CD4-positive, alpha-beta T cell treated with Interleukin-17A for 4 hours (primary cell): ENCODE measurements around the gene CNTN4.

Source experiments
- DNase-seq: peaks from one replicate; pipeline ENCODE4 v3.0.0-alpha.2; 2020; ENCODE audit warnings: mixed read lengths

The CNTN4 gene

DNA sequence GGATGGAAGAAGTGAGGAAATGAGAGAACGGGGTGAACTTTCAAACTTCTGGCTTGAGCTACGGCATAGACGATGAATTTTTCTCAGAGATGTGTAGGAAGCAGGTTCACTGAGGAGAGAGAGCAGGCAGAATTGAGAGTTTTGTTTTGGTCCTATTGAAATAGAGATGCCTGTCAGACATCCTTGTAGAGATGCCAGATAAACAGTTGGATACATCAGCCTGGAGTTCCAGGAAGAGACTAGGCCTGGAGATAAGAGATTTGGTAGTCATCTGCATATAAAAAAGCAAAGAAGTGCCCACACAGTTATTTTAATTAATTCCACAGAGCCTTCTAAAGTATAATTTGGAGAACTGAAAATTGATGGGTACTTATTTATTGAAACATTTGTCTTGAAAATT is 515.9 kb downstream of the CNTN4 start:
- DNase-seq, result no peak

DNA sequence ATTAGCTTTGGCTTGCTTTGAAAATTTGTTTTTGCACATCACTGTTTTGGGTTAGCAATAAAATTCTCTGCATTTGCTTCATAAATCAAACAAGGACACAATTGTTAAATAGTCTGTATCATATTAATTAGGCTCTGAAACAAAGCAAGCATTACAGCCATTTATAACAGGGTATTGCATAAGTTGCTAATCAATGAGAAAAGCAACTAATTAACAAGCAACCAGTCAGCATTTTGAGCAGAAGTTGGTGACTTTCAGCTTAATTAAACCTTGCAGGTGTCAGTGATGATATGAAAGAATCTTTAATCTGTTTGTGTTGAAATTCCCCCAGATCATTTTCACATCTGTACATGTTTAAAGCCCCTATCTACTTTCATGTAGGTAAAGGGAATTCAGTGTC is 516.4 kb downstream of the CNTN4 start:
- DNase-seq, result no peak

GRCh38 chr3:2623436-2623835 is 524.8 kb downstream of the CNTN4 start:
- no peak for DNase-seq

GRCh38 chr3:2628117-2628516 is 529.5 kb downstream of the CNTN4 start:
- no peak for DNase-seq

DNA sequence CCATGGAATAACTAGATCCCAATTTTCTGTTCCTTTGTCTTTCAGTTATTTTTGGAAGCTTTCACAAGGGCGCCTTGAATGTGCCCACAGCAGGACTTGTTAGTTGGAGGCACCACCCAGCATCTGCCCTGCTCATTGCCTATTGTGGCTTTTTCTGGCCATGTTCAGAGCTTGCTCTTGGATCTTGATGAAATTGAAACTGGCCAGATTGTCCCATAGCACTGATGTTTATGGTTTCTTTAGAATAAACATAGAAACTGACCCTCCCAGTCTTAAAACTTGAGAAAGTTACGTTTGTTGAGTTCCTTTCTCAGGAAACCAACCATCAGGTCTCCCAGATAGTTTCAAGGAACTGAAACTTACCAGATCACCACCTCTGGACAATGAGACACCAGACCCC is 536.8 kb downstream of the CNTN4 start:
- DNase-seq, result no peak

GRCh38 chr3:2643606-2644005 is 544.9 kb downstream of the CNTN4 start:
- DNase-seq, result no peak

GRCh38 chr3:2645001-2645400 is 546.3 kb downstream of the CNTN4 start:
- DNase-seq, result no peak

GRCh38 chr3:2650746-2651145 is 552.1 kb downstream of the CNTN4 start:
- no peak for DNase-seq

DNA sequence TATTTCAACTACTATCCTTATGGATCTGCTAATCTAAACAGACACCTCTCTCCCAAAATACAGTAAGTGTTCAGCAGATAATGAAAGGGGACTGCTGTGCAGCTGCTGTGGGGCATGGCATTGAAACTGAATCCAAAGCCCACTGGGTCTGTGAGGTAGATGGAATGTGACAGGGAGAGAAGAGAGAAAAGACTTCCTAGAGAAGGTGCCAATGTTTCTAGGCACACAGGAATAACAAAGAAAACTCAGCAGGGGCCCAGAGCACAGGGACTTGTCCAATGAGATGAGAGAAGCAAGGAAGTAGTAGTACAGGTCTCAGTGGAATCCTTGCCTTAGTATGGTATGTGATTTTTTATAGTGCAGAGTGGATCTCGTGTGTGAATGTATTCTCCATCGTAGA is 553.7 kb downstream of the CNTN4 start:
- no peak for DNase-seq

DNA sequence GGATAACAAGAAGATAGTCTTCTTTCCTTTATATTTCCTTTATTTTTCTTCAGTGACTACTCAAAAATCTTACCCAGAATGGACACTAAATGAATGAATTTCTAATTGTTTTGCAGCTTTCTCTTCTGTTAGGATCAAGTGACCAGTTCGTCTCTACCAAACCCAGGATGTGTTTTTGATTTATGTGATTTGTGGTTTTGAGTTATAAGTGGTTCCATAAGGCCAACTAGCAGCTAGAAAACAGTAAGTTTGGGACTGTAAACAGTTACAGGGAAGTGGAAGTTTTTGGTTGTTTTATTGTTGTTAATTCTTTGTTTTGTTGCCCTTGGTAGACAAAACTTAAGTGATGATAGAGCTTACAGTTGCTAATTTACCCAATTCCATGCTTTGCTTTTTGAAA is 555.0 kb downstream of the CNTN4 start:
- DNase-seq, result no peak

DNA sequence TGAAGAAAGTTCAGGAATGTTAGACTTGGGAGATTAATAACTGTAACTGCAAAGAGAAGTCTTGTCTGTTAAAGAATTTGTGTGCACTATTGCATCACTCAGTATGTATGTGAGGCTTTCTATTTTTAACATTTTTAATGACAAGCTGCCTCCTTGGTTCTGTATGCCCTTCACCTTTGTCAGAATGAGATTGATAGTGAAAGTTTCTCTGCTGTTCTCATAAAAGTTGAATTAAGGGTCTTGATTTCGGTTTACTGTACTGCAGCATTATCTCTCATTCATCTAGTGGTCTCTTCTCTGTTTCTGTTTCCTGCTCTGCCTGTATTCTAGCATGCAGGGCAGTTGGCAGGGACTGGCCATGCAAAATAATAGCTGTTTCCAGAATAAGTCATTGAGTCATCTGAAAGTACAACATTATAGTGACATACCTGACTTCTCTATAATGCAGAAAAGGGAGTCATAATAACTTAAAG is 556.6 kb downstream of the CNTN4 start:
- DNase-seq, result no peak

DNA sequence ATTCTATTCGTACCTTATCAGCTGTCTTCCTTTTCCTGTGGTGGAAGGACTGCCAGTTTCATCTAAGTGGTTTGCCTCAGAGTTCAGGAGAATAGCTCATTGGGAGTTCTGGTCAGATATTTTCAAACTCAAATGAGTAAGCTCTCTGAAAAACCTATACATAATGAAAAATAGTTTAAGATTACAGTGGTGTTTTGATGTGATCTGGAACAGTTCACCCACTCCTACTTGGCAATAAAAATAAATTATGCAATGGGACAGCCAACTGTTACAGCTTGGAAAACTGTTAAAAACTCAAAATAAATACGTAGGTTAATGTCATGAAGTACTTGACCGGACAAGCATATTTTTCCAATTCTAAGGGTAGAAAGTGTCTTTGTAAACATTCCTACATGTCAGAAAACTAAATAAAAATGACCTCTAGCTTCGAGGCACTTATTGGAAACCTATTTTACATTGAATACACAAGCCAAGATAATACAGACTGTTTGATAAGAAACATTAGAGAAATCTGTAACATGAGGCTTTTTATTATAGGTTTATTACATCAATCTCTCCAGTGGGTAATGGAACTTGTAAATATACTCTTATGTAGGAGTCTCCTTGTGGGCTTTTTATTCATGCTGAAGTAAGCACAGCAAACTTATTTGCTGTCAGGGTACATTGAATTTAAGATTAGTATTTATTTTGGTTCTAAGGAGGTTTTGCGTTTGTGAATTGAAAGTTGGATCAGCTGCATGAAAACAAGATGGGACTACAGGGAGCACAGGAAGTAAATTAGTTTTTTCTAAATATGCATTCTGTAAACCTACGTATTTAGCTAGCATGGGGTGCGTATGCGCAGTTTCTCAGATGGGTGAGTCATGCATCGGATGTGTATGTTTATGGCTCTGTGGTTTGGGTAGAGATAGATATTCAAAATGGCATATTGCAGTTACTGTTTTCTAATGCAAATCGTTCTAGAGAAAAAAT is 558.4 kb downstream of the CNTN4 start:
- no peak for DNase-seq

GRCh38 chr3:2657971-2658370 is 559.3 kb downstream of the CNTN4 start:
- no peak for DNase-seq

- no peak for DNase-seq
Observed at GRCh38 chr3:2659896-2660295, 561.2 kb downstream of the CNTN4 start.

GRCh38 chr3:2661078-2661477 is 562.4 kb downstream of the CNTN4 start:
- no peak for DNase-seq

DNA sequence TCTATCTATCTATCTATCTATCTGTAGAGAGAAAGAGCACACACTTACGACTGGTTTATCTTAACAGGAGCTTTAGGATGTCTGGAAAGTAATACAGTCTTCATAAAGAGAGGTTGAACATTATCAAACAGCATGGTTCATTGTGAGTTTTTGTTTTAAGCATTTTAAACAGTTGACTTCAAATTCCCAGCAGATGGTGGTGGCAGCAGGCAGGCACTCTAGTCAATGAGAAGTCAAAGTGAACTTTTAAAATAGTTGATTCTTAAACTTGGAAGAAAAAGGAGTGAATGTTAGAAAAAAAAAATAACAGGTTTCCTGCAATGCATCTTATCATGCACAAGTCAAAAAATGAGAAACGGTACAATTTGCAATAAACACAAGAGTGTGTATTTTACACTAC is 578.8 kb downstream of the CNTN4 start:
- no peak for DNase-seq

DNA sequence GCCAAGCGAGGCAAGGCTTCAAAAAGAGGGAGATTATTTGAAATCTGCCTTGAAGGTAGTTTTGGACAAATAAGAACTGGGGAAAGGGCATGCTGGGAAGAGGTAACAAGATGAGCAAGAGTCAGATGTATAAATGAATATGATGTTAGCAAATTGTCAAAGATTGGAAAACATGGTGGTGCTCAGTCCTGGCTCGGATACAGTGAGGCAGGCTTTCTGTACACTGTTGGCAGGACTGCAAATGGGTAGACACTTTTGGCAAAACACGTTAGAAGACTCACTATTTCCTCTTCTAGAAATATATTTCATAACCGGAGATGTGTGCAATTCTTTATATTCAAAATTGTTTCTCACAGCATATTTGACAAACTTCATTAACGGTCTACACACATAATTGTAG is 581.6 kb downstream of the CNTN4 start:
- no peak for DNase-seq

- DNase-seq, result no peak
Observed at GRCh38 chr3:2684046-2684445, 585.4 kb downstream of the CNTN4 start.

- no peak for DNase-seq
Observed at GRCh38 chr3:2686816-2687502, 588.3 kb downstream of the CNTN4 start.

- DNase-seq, result no peak
Observed at GRCh38 chr3:2697589-2697988, 598.9 kb downstream of the CNTN4 start.

DNA sequence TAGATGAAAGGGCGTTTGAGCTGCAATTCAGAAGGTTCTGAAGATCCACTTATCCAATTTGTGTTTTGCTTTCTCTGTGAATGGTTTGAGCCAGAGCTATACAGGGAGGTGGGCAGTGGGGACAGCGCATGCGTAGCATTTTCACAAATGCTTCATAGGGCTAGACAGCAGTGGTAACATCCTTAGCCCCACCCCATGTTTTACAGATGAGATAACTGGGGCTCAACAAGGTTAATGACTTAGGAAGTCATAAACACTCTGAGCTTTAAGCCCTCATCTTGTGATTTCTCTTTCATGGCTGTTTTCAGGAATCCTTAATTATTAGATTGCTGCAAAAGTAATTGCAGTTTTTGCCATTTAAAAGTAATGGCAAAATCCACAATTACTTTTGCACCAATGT is 602.8 kb downstream of the CNTN4 start:
- no peak for DNase-seq

GRCh38 chr3:2706144-2706835 is 607.6 kb downstream of the CNTN4 start:
- no peak for DNase-seq

DNA sequence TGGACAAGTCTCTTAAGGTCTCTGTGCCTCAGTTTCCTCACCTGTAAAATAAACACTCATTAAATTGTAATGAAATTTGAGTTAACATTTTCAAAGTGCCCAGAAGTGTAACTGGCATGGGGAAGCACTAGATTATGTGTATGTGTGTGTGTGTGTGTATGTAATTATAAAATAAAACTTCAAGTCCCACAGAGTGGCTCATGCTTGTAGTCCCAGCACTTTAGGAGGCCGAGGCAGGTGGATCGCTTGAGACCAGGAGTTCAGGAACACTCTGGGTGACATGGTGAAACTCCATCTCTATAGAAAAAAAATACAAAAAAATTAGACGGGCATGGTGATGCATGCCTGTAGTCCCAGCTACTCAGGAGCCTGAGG is 608.2 kb downstream of the CNTN4 start:
- DNase-seq, result no peak

DNA sequence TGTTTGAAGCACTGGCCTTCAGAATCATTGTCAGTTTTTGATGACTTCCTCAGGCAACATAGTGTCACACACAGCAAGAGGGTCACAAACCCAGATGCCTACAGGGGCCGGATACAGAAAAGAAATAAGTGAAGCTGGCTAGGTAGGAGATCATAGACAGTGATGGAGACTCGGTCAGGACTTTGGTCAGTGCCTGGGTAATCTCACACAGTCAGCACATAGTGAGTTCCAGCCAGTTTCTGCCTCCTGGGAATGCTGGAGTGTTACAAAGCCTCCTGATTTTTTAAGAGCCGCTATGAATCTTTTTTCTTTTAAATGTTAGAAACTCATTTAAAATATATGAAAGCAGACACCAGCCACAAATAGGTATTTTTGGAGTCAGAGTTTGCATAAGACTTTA is 612.4 kb downstream of the CNTN4 start:
- DNase-seq, result no peak
